GM18907 (cell line): ENCODE measurements around the gene BNC2.
"Not testable (repeated sequence)": the region's sequence is repeated elsewhere in the genome, so short reads cannot be mapped to it uniquely, and the experiment has no call there.

Source experiments
- ATAC-seq: cut with Tn5 transposase; IDR thresholded peaks from one replicate; pipeline ENCODE4 v1.9.1; 2021; ENCODE audit warnings: mild to moderate bottlenecking, moderate library complexity; ENCODE audit not compliant: unreplicated experiment

BNC2 gene

GRCh38 chr9:16516891-16517290 is 353.6 kb downstream of the BNC2 start:
- ATAC-seq = no peak

- no peak for ATAC-seq
These were observed 354.6 kb downstream of the BNC2 start for GRCh38 chr9:16515879-16516301.

GRCh38 chr9:16515207-16515606 is 355.3 kb downstream of the BNC2 start:
- no peak for ATAC-seq

GRCh38 chr9:16514131-16514530 is 356.3 kb downstream of the BNC2 start:
- ATAC-seq = no peak

GRCh38 chr9:16512281-16512680 is 358.2 kb downstream of the BNC2 start:
- no peak for ATAC-seq

- ATAC-seq = no peak
These were observed 360.0 kb downstream of the BNC2 start for GRCh38 chr9:16510482-16510881.

GRCh38 chr9:16509997-16510396 is 360.5 kb downstream of the BNC2 start:
- no peak for ATAC-seq

GRCh38 chr9:16505199-16505598 is 365.3 kb downstream of the BNC2 start:
- ATAC-seq = no peak

GRCh38 chr9:16501726-16502125 is 368.7 kb downstream of the BNC2 start:
- ATAC-seq = no peak

- no peak for ATAC-seq
These were observed 369.3 kb downstream of the BNC2 start for GRCh38 chr9:16501141-16501540.

GRCh38 chr9:16500386-16500785 is 370.1 kb downstream of the BNC2 start:
- no peak for ATAC-seq

- no peak for ATAC-seq
These were observed 370.6 kb downstream of the BNC2 start for GRCh38 chr9:16499892-16500291.

- no peak for ATAC-seq
These were observed 373.6 kb downstream of the BNC2 start for GRCh38 chr9:16496908-16497307.

- ATAC-seq = no peak
These were observed 382.6 kb downstream of the BNC2 start for GRCh38 chr9:16487915-16488314.

- no peak for ATAC-seq
These were observed 384.7 kb downstream of the BNC2 start for GRCh38 chr9:16485575-16486321.

GRCh38 chr9:16485160-16485559 is 385.3 kb downstream of the BNC2 start:
- ATAC-seq = no peak

GRCh38 chr9:16484744-16485143 is 385.7 kb downstream of the BNC2 start:
- ATAC-seq = no peak

- ATAC-seq = no peak
These were observed 386.3 kb downstream of the BNC2 start for GRCh38 chr9:16484180-16484579.

GRCh38 chr9:16482764-16483163 is 387.7 kb downstream of the BNC2 start:
- ATAC-seq = no peak

GRCh38 chr9:16480584-16480983 is 389.9 kb downstream of the BNC2 start:
- ATAC-seq = not testable (repeated sequence)

- no peak for ATAC-seq
These were observed 394.5 kb downstream of the BNC2 start for GRCh38 chr9:16475996-16476395.

GRCh38 chr9:16475257-16475656 is 395.2 kb downstream of the BNC2 start:
- no peak for ATAC-seq

- ATAC-seq = no peak
These were observed 401.3 kb downstream of the BNC2 start for GRCh38 chr9:16469184-16469583.
